ENCODE measurements around the gene AQP7.
"Not testable (repeated sequence)": the region's sequence is repeated elsewhere in the genome, so short reads cannot be mapped to it uniquely, and the experiment has no call there.

The AQP7 gene

GRCh38 chr9:33393581-33393980 lies 8.8 kb downstream of the AQP7 start:
- no peak for DNase-seq

GRCh38 chr9:33392591-33393021 lies 9.8 kb downstream of the AQP7 start:
- not testable (repeated sequence) for DNase-seq

GRCh38 chr9:33391111-33391771 lies 11.1 kb downstream of the AQP7 start:
- DNase-seq = peak; percentile 86

- DNase-seq = no peak
Observed at GRCh38 chr9:33388110-33388994, 14.0 kb downstream of the AQP7 start.

DNA sequence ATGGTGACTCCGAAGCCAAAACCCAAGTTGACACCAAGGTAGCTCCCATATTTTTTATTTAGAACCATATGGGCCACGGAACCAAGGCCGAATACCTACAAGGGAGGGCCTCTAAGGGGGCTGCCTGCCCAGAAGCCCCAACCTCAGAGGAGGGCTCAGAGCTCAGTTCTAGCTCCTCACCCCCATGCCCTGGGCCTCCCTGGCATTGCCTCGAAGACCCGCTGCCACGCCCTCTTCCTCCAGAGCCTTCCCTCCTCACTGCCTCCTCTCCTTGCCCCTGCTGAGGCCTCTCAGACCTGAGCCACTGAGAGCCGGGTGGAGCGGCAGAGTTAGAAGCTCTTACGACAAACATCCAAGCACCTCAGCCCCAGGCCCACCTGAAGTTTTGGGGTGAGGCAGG lies 15.4 kb downstream of the AQP7 start:
- not testable (repeated sequence) for DNase-seq

DNA sequence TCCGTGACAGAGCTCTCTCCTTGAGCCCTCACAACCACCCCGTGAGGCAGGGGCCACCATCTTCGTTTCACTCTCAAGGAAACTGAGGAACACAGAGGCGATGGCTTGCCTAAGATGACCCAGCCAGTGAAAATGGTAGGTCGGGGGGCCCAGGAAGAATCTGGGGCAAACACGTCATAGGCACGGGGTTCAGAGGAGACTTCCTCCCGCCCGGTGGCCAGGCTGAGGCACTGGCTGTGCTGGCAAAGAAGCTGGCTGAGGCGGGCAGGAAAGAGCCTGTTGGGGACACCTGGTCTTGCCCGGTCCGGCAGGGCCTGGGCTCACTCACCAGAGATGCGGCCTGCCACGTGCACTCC lies 15.7 kb downstream of the AQP7 start:
- DNase-seq = not testable (repeated sequence)

DNA sequence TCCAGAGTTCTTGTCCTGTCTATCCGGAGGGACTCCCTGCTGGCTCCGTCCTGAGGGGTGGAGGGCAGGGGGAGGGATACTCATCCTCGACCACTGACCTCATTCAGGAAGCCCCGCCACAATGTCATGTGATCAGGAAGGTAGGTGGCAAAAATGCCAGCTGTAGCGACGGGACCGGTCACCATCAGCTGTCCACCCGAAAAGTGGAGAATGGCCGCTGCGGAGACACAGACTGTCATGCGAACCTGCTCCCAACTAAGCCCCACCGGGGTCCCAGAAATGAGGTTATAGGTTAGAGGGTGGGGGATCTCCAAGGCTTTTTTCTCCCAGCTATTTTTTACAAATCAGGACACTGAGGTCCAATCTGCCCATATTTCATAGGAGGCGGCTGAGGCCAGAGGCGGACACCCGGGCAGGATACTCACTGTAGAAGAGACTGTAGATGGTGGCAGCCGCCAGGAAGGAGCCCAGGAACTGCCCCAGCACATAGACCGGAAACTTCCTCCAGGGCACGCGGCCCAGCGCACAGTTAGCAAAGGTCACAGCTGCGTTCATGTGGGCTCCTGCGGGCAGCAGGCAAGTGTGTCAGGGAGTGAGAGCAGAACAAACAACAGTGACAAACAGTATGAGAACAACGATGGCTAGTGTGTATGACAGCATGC lies 16.3 kb downstream of the AQP7 start:
- not testable (repeated sequence) for DNase-seq

GRCh38 chr9:33385536-33385935 lies 16.8 kb downstream of the AQP7 start:
- not testable (repeated sequence) for DNase-seq

DNA sequence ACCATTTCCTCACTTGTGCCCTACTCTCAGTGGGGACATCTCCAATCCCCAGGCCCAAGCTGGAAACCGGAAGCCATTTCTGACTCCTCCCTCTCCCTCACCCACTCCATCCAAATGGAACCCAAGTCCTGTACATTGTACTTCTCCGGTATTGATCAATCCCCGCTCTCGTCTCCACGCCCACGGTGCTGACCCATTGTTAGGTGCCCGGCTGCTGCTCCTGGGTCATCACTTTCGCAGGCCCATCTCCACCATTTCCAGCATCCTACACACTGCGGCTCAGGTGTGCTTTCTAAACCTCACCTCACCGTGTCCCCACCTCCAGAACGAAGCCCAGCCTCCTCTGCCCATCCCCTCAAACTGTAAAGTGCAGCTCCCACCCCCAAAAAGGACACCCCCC lies 19.0 kb downstream of the AQP7 start:
- not testable (repeated sequence) for DNase-seq

- not testable (repeated sequence) for DNase-seq
Observed at GRCh38 chr9:33382397-33382796, 20.0 kb downstream of the AQP7 start.

DNA sequence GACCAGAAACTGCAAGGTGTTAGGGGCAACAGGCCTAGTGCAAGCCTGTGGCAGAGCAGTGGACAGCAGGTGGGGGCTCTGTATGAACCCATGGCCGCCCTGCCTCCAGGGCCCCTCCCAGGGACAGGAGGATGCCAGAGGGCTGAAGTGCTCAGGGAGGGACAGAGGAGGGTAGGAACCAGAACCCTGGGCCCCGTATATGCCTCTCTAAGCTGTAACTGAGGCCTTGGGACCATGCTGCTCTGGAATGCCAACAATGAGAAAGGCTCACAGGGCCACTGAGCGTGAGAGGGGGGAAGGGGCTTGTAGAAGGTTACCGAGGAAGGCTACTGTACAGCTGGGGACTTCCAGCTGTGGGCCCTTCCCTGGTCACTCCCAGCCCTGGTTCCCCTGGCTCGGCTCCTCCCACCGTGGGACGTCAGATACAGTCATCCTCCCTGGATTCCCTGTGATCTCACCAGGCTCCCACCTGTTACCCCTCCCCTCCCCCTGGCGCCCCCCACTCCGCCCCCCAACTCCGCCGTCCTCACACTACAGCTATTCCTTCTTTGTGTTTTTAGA lies 21.1 kb downstream of the AQP7 start:
- DNase-seq = no peak

- no peak for DNase-seq
Observed at GRCh38 chr9:33380390-33381094, 21.8 kb downstream of the AQP7 start.

- no peak for DNase-seq
Observed at GRCh38 chr9:33379666-33380389, 22.5 kb downstream of the AQP7 start.

- no peak for DNase-seq
Observed at GRCh38 chr9:33378121-33378795, 24.1 kb downstream of the AQP7 start.

DNA sequence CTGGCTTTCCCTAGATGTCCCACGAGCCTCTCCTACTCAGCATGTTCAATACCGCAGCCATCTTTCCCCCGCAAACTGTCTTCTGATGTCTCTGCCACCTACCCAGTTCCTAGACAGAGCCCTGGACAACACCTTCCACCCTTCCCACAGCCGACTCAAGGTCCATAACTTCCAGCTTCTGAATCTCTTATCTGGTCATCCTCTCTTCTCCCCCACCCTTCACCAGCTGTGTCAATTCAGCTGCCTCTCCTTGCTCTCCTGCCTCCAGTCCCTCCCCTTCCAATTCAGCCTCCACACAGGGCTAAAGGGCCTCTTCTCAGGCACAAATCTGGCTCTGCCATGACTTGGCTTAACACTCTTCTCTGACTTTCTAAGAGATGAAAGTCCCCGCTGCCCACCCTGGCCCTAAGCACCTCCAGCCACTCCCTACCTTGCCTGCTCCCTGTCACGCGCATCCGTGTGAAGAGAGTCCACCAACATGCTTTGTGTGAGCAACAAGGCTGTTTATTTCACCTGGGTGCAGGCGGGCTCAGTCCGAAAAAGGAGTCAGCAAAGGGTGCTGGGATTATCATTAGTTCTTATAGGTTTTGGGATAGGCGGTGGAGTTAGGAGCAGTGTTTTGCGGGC lies 25.2 kb downstream of the AQP7 start:
- no peak for DNase-seq

GRCh38 chr9:33375841-33376321 lies 26.5 kb downstream of the AQP7 start:
- no peak for DNase-seq

GRCh38 chr9:33375238-33375840 lies 27.0 kb downstream of the AQP7 start:
- DNase-seq = no peak

- DNase-seq = peak; percentile 82
Observed at GRCh38 chr9:33374634-33375237, 27.6 kb downstream of the AQP7 start.

DNA sequence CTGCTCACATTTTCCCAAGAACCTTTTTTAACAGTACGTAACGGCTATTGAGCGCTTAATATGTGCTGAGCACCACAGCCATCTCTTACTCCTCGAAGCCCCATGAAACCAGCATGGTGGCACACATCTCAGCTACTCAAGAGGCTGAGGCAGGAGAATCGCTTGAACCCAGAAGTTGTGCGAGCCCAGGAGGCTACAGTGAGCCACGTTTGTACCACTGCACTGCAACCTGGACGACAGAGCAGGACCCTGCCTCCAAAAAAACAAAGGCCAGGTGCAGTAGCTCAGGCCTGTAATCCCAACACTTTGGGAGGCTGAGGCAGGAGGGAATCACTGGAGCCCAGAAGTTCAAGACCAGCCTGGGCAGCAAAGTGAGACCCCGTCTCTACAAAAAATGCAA lies 28.2 kb downstream of the AQP7 start:
- DNase-seq = no peak

DNA sequence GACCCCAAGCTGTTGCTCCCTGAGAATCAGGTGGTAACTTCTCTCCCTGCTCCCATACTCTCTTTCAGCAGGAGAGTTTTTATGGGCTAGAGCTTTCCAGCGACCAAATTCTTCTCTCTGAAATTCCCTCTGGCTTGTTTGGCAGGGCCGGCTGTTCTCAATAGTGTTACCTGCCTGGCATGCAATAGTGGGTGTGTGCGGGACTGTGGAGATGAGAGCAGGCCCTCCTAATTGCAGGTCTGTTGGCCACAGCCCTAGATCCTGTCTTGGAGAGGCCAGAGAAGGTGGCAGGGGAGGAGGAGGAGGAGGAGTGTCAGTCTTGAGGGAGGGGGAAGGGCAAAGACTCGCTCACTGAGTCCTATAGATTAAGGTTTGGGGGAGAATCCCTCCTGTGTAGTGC lies 29.5 kb downstream of the AQP7 start:
- DNase-seq = no peak

Measured in femur (tissue), 1 donor.